Measurements from ENCODE around the gene TXNIP. TPM values are rescaled to one million over a fixed set of nuclear protein-coding genes. Genes with fewer than 3 reads are reported as not detected.

The TXNIP gene
- total RNA-seq, 2 experiments from 2014 or later: 130 to 134 TPM

DNA sequence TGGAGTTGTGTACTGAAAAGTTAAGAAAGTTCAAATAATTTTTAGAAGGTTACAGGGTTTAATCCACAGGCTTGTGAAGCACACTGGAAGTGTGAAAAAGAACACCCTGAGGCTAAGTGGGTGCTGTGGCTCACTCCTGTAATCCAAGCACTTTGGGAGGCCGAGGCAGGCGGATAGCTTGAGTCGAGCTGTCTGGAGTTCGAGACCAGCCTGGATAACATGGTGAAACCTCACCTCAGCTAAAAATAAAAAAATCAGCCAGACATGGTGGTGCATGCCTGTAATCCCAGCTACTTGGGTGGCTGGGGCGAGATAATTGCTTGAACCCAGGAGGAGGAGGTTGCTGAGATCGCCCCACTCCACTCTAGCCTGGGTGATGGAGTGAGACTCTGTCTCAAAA lies 9.8 kb downstream of the TXNIP start:
- POLR2A ChIA-PET: interaction anchor here (1.2 to 14.1 kb wide), 4 partner anchors 4 to 61 kb away, joined by 3 to 446 read pairs (median 224); partner anchors contain the start of gene TXNIP
- Mint-ChIP-seq H3K4me1 (ENCODE audit: low read depth) (peaks cover 72% of the 10 kb centered on the region), H3K36me3 (ENCODE audit: low read depth) (peaks cover 1% of the 10 kb centered on the region), H3K27me3 (no peaks in the 10 kb centered on the region), H3K4me3 (no peak overlapping the region), H3K27ac (no peak overlapping the region), H3K9me3 (peaks cover 4% of the 10 kb centered on the region)
- CTCF ChIA-PET: interaction anchor here (1.1 to 13.6 kb wide), 3 partner anchors 7 to 20 kb away, joined by 3 to 147 read pairs (median 14); partner anchors contain the start of gene TXNIP
- intact Hi-C loops (cut with micrococcal nuclease): no loop called here
- TF ChIP-seq, protein P1, sequence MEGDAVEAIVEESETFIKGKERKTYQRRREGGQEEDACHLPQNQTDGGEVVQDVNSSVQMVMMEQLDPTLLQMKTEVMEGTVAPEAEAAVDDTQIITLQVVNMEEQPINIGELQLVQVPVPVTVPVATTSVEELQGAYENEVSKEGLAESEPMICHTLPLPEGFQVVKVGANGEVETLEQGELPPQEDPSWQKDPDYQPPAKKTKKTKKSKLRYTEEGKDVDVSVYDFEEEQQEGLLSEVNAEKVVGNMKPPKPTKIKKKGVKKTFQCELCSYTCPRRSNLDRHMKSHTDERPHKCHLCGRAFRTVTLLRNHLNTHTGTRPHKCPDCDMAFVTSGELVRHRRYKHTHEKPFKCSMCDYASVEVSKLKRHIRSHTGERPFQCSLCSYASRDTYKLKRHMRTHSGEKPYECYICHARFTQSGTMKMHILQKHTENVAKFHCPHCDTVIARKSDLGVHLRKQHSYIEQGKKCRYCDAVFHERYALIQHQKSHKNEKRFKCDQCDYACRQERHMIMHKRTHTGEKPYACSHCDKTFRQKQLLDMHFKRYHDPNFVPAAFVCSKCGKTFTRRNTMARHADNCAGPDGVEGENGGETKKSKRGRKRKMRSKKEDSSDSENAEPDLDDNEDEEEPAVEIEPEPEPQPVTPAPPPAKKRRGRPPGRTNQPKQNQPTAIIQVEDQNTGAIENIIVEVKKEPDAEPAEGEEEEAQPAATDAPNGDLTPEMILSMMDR (IDR thresholded peaks at IDR 0.05): no peak
- DNase-seq (no peak), ATAC-seq (no peak)

- ATAC-seq: no peak
- intact Hi-C loops (cut with micrococcal nuclease): no loop called here
- H3K27me3 Mint-ChIP-seq: no peaks in the 10 kb centered on the region
- CTCF ChIA-PET: interaction anchor here (0.8 to 13.6 kb wide), 3 partner anchors 7 to 22 kb away, joined by 3 to 147 read pairs (median 4); partner anchors contain the start of gene TXNIP
- H3K4me1 Mint-ChIP-seq (ENCODE audit: low read depth): peaks cover 70% of the 10 kb centered on the region
- peak overlapping the region; percentile 2 for H3K4me3 Mint-ChIP-seq
- H3K36me3 Mint-ChIP-seq (ENCODE audit: low read depth): no peaks in the 10 kb centered on the region
- POLR2A ChIA-PET: interaction anchor here (1.2 to 14.1 kb wide), 2 partner anchors 7 to 61 kb away, joined by 3 to 446 read pairs; partner anchors contain the start of gene TXNIP
- peak; percentile 29 for DNase-seq
- TF ChIP-seq, protein P1 (IDR thresholded peaks at IDR 0.05): no peak
- H3K27ac Mint-ChIP-seq: peak overlapping the region; percentile 77
- peaks cover 4% of the 10 kb centered on the region for H3K9me3 Mint-ChIP-seq
Observed at GRCh38 chr1:145985502-145986439, 10.6 kb downstream of the TXNIP start.

- Mint-ChIP-seq H3K9me3 (peaks cover 4% of the 10 kb centered on the region), H3K4me1 (ENCODE audit: low read depth) (peaks cover 64% of the 10 kb centered on the region), H3K27ac (peak overlapping the region; percentile 77), H3K27me3 (no peaks in the 10 kb centered on the region), H3K36me3 (ENCODE audit: low read depth) (no peaks in the 10 kb centered on the region), H3K4me3 (peak overlapping the region; percentile 2)
- ATAC-seq (no peak), DNase-seq (no peak)
- intact Hi-C loops (cut with micrococcal nuclease): no loop called here
- TF ChIP-seq, protein P1 (IDR thresholded peaks at IDR 0.05): no peak
- ChIA-PET CTCF (interaction anchor here (0.8 kb wide), 1 partner anchor 22 kb away, joined by 4 read pairs; no protein-coding TSS in a partner anchor), POLR2A (interaction anchor here (2.0 to 14.1 kb wide), 2 partner anchors 8 to 18 kb away, joined by 4 to 446 read pairs; partner anchors contain the start of gene TXNIP)
Observed at GRCh38 chr1:145985129-145985501, 11.3 kb downstream of the TXNIP start.

- Mint-ChIP-seq H3K27ac (peak overlapping the region; percentile 77), H3K9me3 (peaks cover 4% of the 10 kb centered on the region), H3K4me1 (ENCODE audit: low read depth) (peaks cover 64% of the 10 kb centered on the region), H3K36me3 (ENCODE audit: low read depth) (no peaks in the 10 kb centered on the region), H3K27me3 (no peaks in the 10 kb centered on the region), H3K4me3 (no peak overlapping the region)
- TF ChIP-seq, protein P1 (IDR thresholded peaks at IDR 0.05): no peak
- POLR2A ChIA-PET: interaction anchor here (0.6 to 14.1 kb wide), 5 partner anchors 9 to 138 kb away, joined by 3 to 446 read pairs (median 3); partner anchors contain the start of gene TXNIP
- DNase-seq: peak; percentile 61
- CTCF ChIA-PET: interaction anchor here (0.5 to 1.2 kb wide), 3 partner anchors 9 to 141 kb away, joined by 3 read pairs; no protein-coding TSS in a partner anchor
- intact Hi-C loops (cut with micrococcal nuclease): no loop called here
- ATAC-seq: no peak
Observed at GRCh38 chr1:145983960-145984830, 12.2 kb downstream of the TXNIP start.
